SIG-M5 treated with dmso at 0.1 percent for 504 hours (cell line): Measurements from ENCODE around the gene ADISSP.

Source experiments
- DNase-seq: peaks from one replicate; lab custom pipeline; 2025; ENCODE audit not compliant: unreplicated experiment; lab: John Stamatoyannopoulos, UW

Gene ADISSP

GRCh38 chr20:3767427-3768341 lies at the start of gene ADISSP:
Gene ADISSP, minus strand, starts transcription at chr20:3767753. Its CDS starts 7,653 bp downstream, at chr20:3760100.
- peak; percentile 98 for DNase-seq

GRCh38 chr20:3815703-3816315 lies 48.3 kb upstream of the ADISSP start:
- no peak for DNase-seq

- DNase-seq = no peak
Observed at GRCh38 chr20:3814928-3815495, 47.5 kb upstream of the ADISSP start.

GRCh38 chr20:3813848-3814581 lies 46.5 kb upstream of the ADISSP start:
- no peak for DNase-seq

- DNase-seq = no peak
Observed at GRCh38 chr20:3812975-3813847, 45.7 kb upstream of the ADISSP start.

GRCh38 chr20:3812259-3812681 lies 44.7 kb upstream of the ADISSP start:
- no peak for DNase-seq

GRCh38 chr20:3811467-3812258 lies 44.1 kb upstream of the ADISSP start:
- DNase-seq = peak; percentile 92

- no peak for DNase-seq
Observed at GRCh38 chr20:3808544-3808943, 41.0 kb upstream of the ADISSP start.

- no peak for DNase-seq
Observed at GRCh38 chr20:3804781-3805180, 37.2 kb upstream of the ADISSP start.

GRCh38 chr20:3804254-3804751 lies 36.8 kb upstream of the ADISSP start:
- DNase-seq = no peak

GRCh38 chr20:3803854-3804253 lies 36.3 kb upstream of the ADISSP start:
- DNase-seq = no peak

- DNase-seq = no peak
Observed at GRCh38 chr20:3803289-3803688, 35.7 kb upstream of the ADISSP start.

- no peak for DNase-seq
Observed at GRCh38 chr20:3802524-3803239, 35.1 kb upstream of the ADISSP start.

- no peak for DNase-seq
Observed at GRCh38 chr20:3801846-3802245, 34.3 kb upstream of the ADISSP start.

GRCh38 chr20:3801299-3801698 lies 33.7 kb upstream of the ADISSP start:
- no peak for DNase-seq

- DNase-seq = no peak
Observed at GRCh38 chr20:3800878-3801260, 33.3 kb upstream of the ADISSP start.

- DNase-seq = no peak
Observed at GRCh38 chr20:3800256-3800877, 32.8 kb upstream of the ADISSP start.

GRCh38 chr20:3798908-3799248 lies 31.3 kb upstream of the ADISSP start:
- no peak for DNase-seq
